Renal cortex interstitium (tissue), 11 donors: ENCODE data around the gene ADRB2. TPM values are rescaled to one million over a fixed set of nuclear protein-coding genes. Genes with fewer than 3 reads are reported as not detected.

Experiments used
- DNase-seq, 11 donors: peaks; one replicate each; pipeline ENCODE4 v3.0.0-alpha.2; 2013; ENCODE audit warnings: low read depth in 9 of 11, low spot score in 4 of 11; ENCODE audit errors: extremely low read depth in 1 of 11
- polyA plus RNA-seq, 3 donors: library from polyadenylated mRNA; unstranded; fragments of 120-200 nt; gene quantifications; one replicate each; pipeline ENCODE4 v1.2.1, GENCODE V29; 2013; ENCODE audit not compliant: insufficient read length in 3 of 3

Gene ADRB2
- polyA plus RNA-seq, 3 donors, result 0.11 to 0.47 (median 0.23) TPM

DNA sequence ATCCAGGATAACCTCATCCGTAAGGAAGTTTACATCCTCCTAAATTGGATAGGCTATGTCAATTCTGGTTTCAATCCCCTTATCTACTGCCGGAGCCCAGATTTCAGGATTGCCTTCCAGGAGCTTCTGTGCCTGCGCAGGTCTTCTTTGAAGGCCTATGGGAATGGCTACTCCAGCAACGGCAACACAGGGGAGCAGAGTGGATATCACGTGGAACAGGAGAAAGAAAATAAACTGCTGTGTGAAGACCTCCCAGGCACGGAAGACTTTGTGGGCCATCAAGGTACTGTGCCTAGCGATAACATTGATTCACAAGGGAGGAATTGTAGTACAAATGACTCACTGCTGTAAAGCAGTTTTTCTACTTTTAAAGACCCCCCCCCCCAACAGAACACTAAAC lies 1.3 kb downstream of the ADRB2 start:
- DNase-seq, result no peak

GRCh38 chr5:148828511-148829247 lies 2.3 kb downstream of the ADRB2 start:
- DNase-seq, result no peak

DNA sequence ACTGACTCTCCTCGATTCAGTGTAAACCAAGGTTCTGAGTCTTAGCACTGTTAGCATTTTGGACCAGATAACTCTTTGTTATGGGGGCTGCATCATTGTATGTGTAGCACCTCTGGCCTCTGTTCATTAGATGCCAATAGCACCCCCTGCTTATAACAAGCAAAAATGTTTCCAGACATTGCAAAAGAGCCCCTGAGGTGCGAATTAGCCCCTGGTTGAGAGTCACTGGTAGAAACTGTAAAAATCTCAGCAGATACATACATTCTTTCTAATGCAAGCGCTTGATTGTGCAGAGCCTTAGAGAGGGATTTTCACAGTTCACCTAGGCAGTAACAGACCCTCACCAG lies 2.8 kb downstream of the ADRB2 start:
- no peak for DNase-seq

DNA sequence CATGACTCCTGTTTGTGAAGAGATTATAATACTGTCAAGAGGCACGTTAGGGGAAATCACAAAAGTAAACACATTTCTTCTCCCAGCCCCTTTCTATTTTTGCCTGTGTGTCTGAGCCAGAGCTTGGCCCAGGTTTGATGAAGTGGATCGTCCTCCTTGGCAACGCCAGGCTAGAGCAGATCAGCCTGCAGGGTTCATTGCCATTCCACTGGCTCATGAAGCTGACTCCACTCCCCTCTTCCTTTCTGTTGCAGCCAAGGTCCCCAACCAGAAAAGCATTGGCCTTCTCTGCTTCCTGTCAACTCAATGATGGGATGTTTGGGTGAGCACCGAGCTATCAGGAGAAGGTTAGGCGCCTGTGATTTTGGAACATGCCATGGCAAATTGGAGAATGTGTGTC lies 3.3 kb downstream of the ADRB2 start:
- DNase-seq, result no peak

GRCh38 chr5:148830211-148830610 lies 3.8 kb downstream of the ADRB2 start:
- DNase-seq, result no peak

DNA sequence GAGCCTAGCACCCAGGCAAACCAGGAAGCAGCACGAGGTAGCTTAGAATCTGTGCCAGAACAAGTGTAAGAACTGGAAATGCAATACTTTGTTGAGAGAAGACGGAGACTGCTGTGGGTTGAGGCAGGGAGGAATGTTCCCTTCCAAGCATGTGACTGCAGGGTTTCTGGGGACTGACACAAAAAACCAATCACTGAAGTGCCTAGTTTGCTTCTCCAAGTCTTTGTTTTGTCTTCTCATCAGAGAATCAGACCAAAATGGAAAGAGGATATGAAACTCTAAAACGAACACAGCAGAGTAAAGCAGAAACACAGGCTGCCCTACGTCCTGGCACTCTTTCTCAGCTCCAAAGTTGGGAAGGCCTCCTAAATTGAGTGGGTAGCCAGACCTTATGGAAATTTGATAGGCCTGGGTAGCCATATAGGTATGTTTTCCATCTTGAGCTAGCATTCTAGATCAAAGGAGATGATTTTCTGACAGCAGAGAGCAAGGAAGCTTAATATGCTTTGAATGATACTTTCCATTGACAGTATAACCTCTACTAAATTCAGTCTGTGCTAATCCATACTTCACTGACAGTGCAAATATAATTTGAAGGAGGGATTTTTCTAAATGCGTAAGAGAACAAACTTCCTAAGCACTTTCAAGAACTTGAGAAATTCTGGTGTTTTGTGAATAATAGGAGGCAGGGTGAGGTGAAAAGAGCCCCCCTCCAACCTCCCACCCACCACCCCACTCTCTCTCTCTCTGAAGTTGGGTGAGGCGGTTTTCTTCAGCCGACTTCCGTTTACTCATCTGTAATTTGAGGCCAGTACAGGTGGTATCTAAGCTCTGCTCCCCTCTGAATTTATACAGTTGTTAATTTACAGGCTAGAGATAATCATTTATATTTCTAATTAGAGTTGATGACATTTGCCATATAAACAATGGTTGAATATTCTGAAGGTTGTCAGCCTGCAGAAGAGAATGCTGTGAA lies 5.5 kb downstream of the ADRB2 start:
- no peak for DNase-seq

- DNase-seq, result no peak
Measured at GRCh38 chr5:148833122-148833521, 6.7 kb downstream of the ADRB2 start.

- DNase-seq, result no peak
Measured at GRCh38 chr5:148833925-148834324, 7.5 kb downstream of the ADRB2 start.

GRCh38 chr5:148834689-148835088 lies 8.3 kb downstream of the ADRB2 start:
- no peak for DNase-seq

- no peak for DNase-seq
Measured at GRCh38 chr5:148836272-148837250, 10.2 kb downstream of the ADRB2 start.

DNA sequence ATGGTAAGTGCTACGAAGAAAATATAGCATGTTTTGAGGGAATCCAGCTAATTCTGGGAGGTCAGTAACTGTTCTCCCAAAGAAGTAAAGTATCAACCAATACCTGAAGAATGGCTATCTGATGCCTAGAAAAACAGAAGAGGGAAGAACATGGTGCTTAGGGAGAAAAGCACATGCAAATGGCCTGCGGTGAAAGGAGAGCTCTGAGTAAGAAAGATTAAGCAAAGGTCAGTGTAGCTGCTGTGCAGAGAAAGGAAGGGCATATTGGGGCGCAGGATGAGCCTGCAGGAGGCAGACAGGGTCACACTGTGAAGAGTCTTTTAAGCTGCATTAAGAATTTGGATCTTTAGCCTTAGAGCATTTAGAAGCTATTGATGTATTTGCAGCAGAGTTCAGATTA lies 11.0 kb downstream of the ADRB2 start:
- no peak for DNase-seq

- DNase-seq, result no peak
Measured at GRCh38 chr5:148838357-148838756, 11.9 kb downstream of the ADRB2 start.

- DNase-seq, result no peak
Measured at GRCh38 chr5:148839960-148840359, 13.5 kb downstream of the ADRB2 start.

DNA sequence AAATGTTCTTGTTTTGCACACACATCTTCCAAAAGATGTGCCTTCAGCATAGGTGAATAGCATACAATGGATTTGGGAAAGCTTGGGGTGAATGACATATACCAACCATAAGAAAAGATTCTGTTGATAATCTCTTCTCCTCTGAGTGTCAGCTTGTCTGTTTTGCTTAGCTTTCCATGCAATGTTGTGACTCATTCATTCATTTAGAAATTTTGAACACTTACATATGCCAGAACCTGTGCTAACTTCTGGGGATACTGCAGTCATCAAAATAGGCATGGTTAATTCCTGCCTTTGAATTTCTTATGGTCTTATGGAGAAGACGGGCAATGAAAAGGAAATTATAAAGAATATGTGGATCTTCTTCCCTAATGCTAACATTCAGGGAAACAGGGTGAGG lies 14.1 kb downstream of the ADRB2 start:
- DNase-seq, result no peak

DNA sequence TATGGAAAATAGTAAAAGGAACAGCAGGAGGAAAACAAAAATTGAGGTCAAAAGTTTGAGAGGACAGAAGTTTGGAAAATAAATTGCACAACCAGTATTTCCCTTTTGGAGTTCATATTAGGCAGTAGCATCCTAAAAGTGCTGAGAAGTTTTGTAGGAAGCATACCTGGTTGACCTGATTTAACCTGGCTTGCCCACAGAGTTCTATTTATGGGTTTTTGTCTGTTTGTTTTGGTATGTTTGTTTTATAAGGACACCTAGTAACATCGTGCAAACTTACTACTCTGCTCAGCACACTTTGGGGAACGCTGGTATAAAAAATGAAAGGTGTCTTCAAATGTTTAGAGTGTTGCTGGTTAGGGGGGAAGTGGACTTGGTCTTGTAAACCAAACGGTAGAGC lies 15.1 kb downstream of the ADRB2 start:
- DNase-seq, result no peak

DNA sequence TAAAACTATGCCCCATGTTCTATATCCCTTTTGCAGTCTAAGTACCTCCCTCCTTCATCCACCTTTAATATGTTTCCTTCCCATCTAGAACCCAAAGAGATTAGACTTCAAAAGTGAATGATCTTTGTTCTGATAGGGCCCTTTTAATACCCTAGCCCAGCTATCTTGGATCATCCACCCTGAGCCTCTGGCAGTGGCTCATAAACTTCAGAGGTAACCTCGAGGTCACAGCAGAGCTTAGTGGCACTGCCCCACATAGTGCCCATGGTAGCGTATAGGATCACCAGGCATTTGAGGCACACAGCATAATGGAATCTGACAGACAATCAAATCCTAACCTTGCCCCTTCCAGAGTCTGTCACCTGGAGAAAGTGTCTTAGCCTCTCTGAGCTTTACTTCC lies 15.8 kb downstream of the ADRB2 start:
- DNase-seq, result no peak

- no peak for DNase-seq
Measured at GRCh38 chr5:148843510-148844318, 17.3 kb downstream of the ADRB2 start.

GRCh38 chr5:148844433-148845280 lies 18.2 kb downstream of the ADRB2 start:
- no peak for DNase-seq
